ENCODE data around the gene GPR35. TPM values are rescaled to one million over a fixed set of nuclear protein-coding genes. Genes with fewer than 3 reads are reported as not detected.

The GPR35 gene
- total and polyA plus RNA-seq, 2 of the 13 experiments (the other 11 are each of a cell fraction or from before 2014, with no cell fraction given), result 27.1 to 44.2 TPM

- TF ChIP-seq ATF2 (CRISPR knock-in tag; IDR thresholded peaks at IDR 0.05) (no peak), SNAPC5 (CRISPR knock-in tag; IDR thresholded peaks at IDR 0.05; ENCODE audit: borderline replicate concordance) (no peak), RNF2 (conservative IDR thresholded peaks at IDR 0.05; ENCODE audit: low read depth) (peak; percentile 82; the same call in 1 of the 2 replicates), ZMYM3 (CRISPR knock-in tag; IDR thresholded peaks at IDR 0.05) (0 out of 2 replicates have a peak, but pooled peaks have one; percentile 28), HDAC1 (CRISPR knock-in tag; IDR thresholded peaks at IDR 0.05) (peak; percentile 93), FOXK2 (IDR thresholded peaks at IDR 0.05) (no peak; the same call in 1 of the 2 replicates), SCMH1 (CRISPR knock-in tag; IDR thresholded peaks at IDR 0.05; ENCODE audit: borderline replicate concordance) (no peak), ZNF737 (CRISPR knock-in tag; IDR thresholded peaks at IDR 0.05; ENCODE audit: borderline replicate concordance) (no peak), ZFP62 (CRISPR knock-in tag; IDR thresholded peaks at IDR 0.05) (no peak), SSRP1 (CRISPR knock-in tag; IDR thresholded peaks at IDR 0.05) (peak; percentile 68; the same call in 1 of the 2 replicates), USF2 (IDR thresholded peaks at IDR 0.05; ENCODE audit: low read depth, low read length) (peak; percentile 40; the same call in 1 of the 2 replicates), USF2 (CRISPR knock-in tag; IDR thresholded peaks at IDR 0.05; ENCODE audit: borderline replicate concordance) (0 out of 2 replicates have a peak, but pooled peaks have one; percentile 35), IRF2 (CRISPR knock-in tag; IDR thresholded peaks at IDR 0.05) (peak; percentile 80), THAP11 (CRISPR knock-in tag; IDR thresholded peaks at IDR 0.05) (peak; percentile 76), NFKB2 (CRISPR knock-in tag; IDR thresholded peaks at IDR 0.05; ENCODE audit: borderline replicate concordance) (peak; percentile 60; the same call in 1 of the 2 replicates), RFXAP (CRISPR knock-in tag; IDR thresholded peaks at IDR 0.05; ENCODE audit: borderline replicate concordance) (peak; percentile 85; the same call in 1 of the 2 replicates), SALL1 (CRISPR knock-in tag; IDR thresholded peaks at IDR 0.05) (peak; percentile 77), DNMT1 (CRISPR knock-in tag; IDR thresholded peaks at IDR 0.05) (no peak), EED (CRISPR knock-in tag; IDR thresholded peaks at IDR 0.05) (no peak), ZBTB7B (CRISPR knock-in tag; IDR thresholded peaks at IDR 0.05) (peak; percentile 65), ZNF550 (CRISPR knock-in tag; IDR thresholded peaks at IDR 0.05; ENCODE audit: borderline replicate concordance) (no peak), MED1 (CRISPR knock-in tag; IDR thresholded peaks at IDR 0.05) (peak; percentile 62; the same call in 1 of the 2 replicates), CREB1 (IDR thresholded peaks at IDR 0.05) (0 out of 2 replicates have a peak, but pooled peaks have one; percentile 24), CREB1 (CRISPR knock-in tag; IDR thresholded peaks at IDR 0.05) (peak; percentile 59), PHB2 (IDR thresholded peaks at IDR 0.05; ENCODE audit: partially characterized antibody) (no peak), NR3C1 (CRISPR knock-in tag; IDR thresholded peaks at IDR 0.05) (no peak), DPF2 (CRISPR knock-in tag; IDR thresholded peaks at IDR 0.05; ENCODE audit: borderline replicate concordance, low read depth) (peak; percentile 35; the same call in 1 of the 2 replicates), AKAP8 (CRISPR knock-in tag; IDR thresholded peaks at IDR 0.05) (peak; percentile 21; the same call in 1 of the 2 replicates), PHF21A (CRISPR knock-in tag; IDR thresholded peaks at IDR 0.05) (peak; percentile 85), NFE2 (CRISPR knock-in tag; IDR thresholded peaks at IDR 0.05) (no peak)
These were observed 45.3 kb upstream of the GPR35 start (continued) for GRCh38 chr2:240579771-240580614.
